NCI-H2227 (cell line): Measurements from ENCODE around the gene ZNF385D.
"Not testable (repeated sequence)": the region's sequence is repeated elsewhere in the genome, so short reads cannot be mapped to it uniquely, and the experiment has no call there.

Source experiments
- DNase-seq: peaks from one replicate; lab custom pipeline; 2025; ENCODE audit not compliant: unreplicated experiment; lab: John Stamatoyannopoulos, UW

ZNF385D gene

GRCh38 chr3:21524133-21524532 lies 226.9 kb downstream of the ZNF385D start:
- no peak for DNase-seq

GRCh38 chr3:21520106-21520963 lies 230.7 kb downstream of the ZNF385D start:
- no peak for DNase-seq

- DNase-seq = no peak
These were observed 233.8 kb downstream of the ZNF385D start for GRCh38 chr3:21517184-21517583.

- DNase-seq = no peak
These were observed 235.6 kb downstream of the ZNF385D start for GRCh38 chr3:21515417-21515816.

GRCh38 chr3:21509731-21510470 lies 241.1 kb downstream of the ZNF385D start:
- DNase-seq = no peak

GRCh38 chr3:21508246-21508645 lies 242.8 kb downstream of the ZNF385D start:
- DNase-seq = no peak

GRCh38 chr3:21505711-21506460 lies 245.1 kb downstream of the ZNF385D start:
- DNase-seq = no peak

- no peak for DNase-seq
These were observed 248.4 kb downstream of the ZNF385D start for GRCh38 chr3:21502656-21503055.

- no peak for DNase-seq
These were observed 250.2 kb downstream of the ZNF385D start for GRCh38 chr3:21500834-21501233.

GRCh38 chr3:21490671-21491070 lies 260.3 kb downstream of the ZNF385D start:
- not testable (repeated sequence) for DNase-seq

- DNase-seq = no peak
These were observed 263.5 kb downstream of the ZNF385D start for GRCh38 chr3:21487520-21487919.

GRCh38 chr3:21486024-21486935 lies 264.7 kb downstream of the ZNF385D start:
- DNase-seq = not testable (repeated sequence)

GRCh38 chr3:21484828-21485144 lies 266.2 kb downstream of the ZNF385D start:
- DNase-seq = no peak

GRCh38 chr3:21484057-21484827 lies 266.8 kb downstream of the ZNF385D start:
- DNase-seq = no peak

GRCh38 chr3:21481991-21482390 lies 269.0 kb downstream of the ZNF385D start:
- DNase-seq = no peak

GRCh38 chr3:21477541-21478288 lies 273.3 kb downstream of the ZNF385D start:
- no peak for DNase-seq

GRCh38 chr3:21466476-21466875 lies 284.5 kb downstream of the ZNF385D start:
- no peak for DNase-seq

GRCh38 chr3:21464746-21465145 lies 286.3 kb downstream of the ZNF385D start:
- DNase-seq = no peak

GRCh38 chr3:21463319-21463718 lies 287.7 kb downstream of the ZNF385D start:
- DNase-seq = no peak
